Osteoblast (primary cell): ENCODE measurements around the gene PEX26. TPM values are rescaled to one million over a fixed set of nuclear protein-coding genes. Genes with fewer than 3 reads are reported as not detected.
A peak's percentile ranks its signal among the peaks of the same experiment; 100 is the strongest.
"Not testable (repeated sequence)": the region's sequence is repeated elsewhere in the genome, so short reads cannot be mapped to it uniquely, and the experiment has no call there.

Experiments used
- DNase-seq: peaks from one replicate; pipeline ENCODE4 v3.0.0; 2011; ENCODE audit warnings: low spot score, mixed read lengths; ENCODE audit not compliant: insufficient read length; ENCODE audit errors: missing footprints
- H2AFZ ChIP-seq: 2 replicates; pipeline ENCODE4 v1.6.0; 2011; ENCODE audit warnings: mild to moderate bottlenecking, low read length
- H3K27ac ChIP-seq: 2 replicates; pipeline ENCODE4 v1.5.1; 2011; ENCODE audit warnings: mild to moderate bottlenecking, low read depth, low read length, moderate library complexity
- H3K27me3 ChIP-seq: 2 replicates; pipeline ENCODE4 v1.6.0; 2012; ENCODE audit warnings: mild to moderate bottlenecking, control low read depth, inconsistent platforms, low read length, moderate library complexity; ENCODE audit not compliant: insufficient read depth
- H3K36me3 ChIP-seq: 2 replicates; pipeline ENCODE4 v1.5.1; 2011; ENCODE audit warnings: mild to moderate bottlenecking, low read length, control low read depth, moderate library complexity; ENCODE audit not compliant: insufficient read depth
- H3K4me1 ChIP-seq: 2 replicates; pipeline ENCODE4 v1.5.1; 2011; ENCODE audit warnings: mild to moderate bottlenecking, low read length, control low read depth, moderate library complexity; ENCODE audit not compliant: insufficient read depth
- H3K4me2 ChIP-seq: 2 replicates; pipeline ENCODE4 v1.6.0; 2011; ENCODE audit warnings: mild to moderate bottlenecking, low read length; ENCODE audit not compliant: insufficient read depth
- H3K4me3 ChIP-seq: fragments of 200-600 bp; sonication (generic); 3 replicates; pipeline ENCODE4 v1.5.1; 2012; ENCODE audit warnings: mild to moderate bottlenecking, low read length, inconsistent platforms; ENCODE audit not compliant: insufficient read depth
- H3K79me2 ChIP-seq: 2 replicates; pipeline ENCODE4 v1.6.0; 2012; ENCODE audit warnings: mild to moderate bottlenecking, low read length, control low read depth, inconsistent platforms; ENCODE audit not compliant: insufficient read depth
- H3K9me3 ChIP-seq: 2 replicates; pipeline ENCODE4 v1.5.1; 2011; ENCODE audit warnings: low read depth, low read length, control low read depth
- H4K20me1 ChIP-seq: 2 replicates; pipeline ENCODE4 v1.6.0; 2012; ENCODE audit warnings: mild to moderate bottlenecking, low read length, control low read depth; ENCODE audit not compliant: insufficient read depth
- total RNA-seq: library from RNA; depleted of rRNA; stranded (reverse); fragments of >200 nt; gene quantifications from 2 replicates; pipeline ENCODE4 v1.2.3, GENCODE V29; 2012
- TF ChIP-seq, protein P1 (sequence below): IDR thresholded peaks from 2 replicates; pipeline ENCODE4 v1.5.1; 2011; ENCODE audit warnings: mild to moderate bottlenecking, low read depth, low read length, moderate library complexity; ENCODE audit errors: extremely low read depth

PEX26 gene
- total RNA-seq, 1 donor, result 26.8 TPM

DNA sequence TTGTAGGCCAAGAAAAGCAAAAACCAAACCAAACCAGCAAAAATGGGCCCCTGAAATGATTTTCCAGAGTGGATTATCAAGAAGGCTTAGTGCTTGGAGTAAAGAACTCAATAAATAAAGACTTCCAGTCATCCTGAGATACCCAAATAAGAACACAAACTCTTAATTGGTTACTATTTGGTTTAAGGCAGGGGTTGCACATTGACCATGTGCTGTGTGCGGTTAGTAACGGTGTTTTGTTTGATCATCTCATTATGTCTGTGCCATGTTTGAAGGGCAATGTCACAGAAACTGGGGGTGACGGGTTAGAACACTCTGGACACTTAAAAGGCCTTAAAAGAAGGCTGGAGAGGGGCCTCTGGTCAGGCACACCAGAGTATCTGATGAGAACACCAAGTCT, 43.7 kb upstream of the PEX26 start:
- no peaks in the 10 kb centered on the region for H3K36me3 ChIP-seq

DNA sequence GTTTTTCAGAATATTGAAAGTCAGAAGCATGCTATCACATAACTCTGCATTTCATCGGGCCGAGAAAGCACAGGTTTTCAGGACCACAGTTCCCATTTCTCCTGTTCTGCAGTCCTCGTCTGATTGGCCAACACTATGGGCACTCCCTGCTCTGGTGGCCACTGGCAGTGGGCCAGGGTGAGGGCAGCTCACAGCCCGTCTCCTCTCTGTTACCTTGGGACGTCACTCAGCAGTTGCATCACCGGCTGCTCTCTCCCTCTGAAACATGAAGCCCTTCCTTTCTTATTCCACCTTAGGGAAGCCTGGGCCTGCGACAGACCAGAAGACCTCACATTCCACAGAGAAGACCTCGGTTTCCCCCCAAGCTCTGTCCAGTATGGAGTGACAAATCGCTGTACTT, 42.0 kb upstream of the PEX26 start:
- TF ChIP-seq, protein P1, sequence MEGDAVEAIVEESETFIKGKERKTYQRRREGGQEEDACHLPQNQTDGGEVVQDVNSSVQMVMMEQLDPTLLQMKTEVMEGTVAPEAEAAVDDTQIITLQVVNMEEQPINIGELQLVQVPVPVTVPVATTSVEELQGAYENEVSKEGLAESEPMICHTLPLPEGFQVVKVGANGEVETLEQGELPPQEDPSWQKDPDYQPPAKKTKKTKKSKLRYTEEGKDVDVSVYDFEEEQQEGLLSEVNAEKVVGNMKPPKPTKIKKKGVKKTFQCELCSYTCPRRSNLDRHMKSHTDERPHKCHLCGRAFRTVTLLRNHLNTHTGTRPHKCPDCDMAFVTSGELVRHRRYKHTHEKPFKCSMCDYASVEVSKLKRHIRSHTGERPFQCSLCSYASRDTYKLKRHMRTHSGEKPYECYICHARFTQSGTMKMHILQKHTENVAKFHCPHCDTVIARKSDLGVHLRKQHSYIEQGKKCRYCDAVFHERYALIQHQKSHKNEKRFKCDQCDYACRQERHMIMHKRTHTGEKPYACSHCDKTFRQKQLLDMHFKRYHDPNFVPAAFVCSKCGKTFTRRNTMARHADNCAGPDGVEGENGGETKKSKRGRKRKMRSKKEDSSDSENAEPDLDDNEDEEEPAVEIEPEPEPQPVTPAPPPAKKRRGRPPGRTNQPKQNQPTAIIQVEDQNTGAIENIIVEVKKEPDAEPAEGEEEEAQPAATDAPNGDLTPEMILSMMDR, result no peak
- no peak overlapping the region for H3K27ac ChIP-seq
- H2AFZ ChIP-seq, result no peak overlapping the region
- no peaks in the 10 kb centered on the region for H3K79me2 ChIP-seq
- H3K4me3 ChIP-seq, result no peak overlapping the region
- H3K4me2 ChIP-seq, result no peak overlapping the region
- H4K20me1 ChIP-seq, result no peaks in the 10 kb centered on the region
- H3K4me1 ChIP-seq, result peaks cover 29% of the 10 kb centered on the region
- H3K9me3 ChIP-seq, result no peaks in the 10 kb centered on the region
- DNase-seq, result no peak
- no peaks in the 10 kb centered on the region for H3K36me3 ChIP-seq
- no peaks in the 10 kb centered on the region for H3K27me3 ChIP-seq

More for the DNA sequence above, 43.7 kb upstream of the PEX26 start:
- Histone ChIP-seq H3K4me3 (no peak overlapping the region), H3K9me3 (no peaks in the 10 kb centered on the region), H2AFZ (peak overlapping the region; percentile 6), H3K4me1 (peaks cover 29% of the 10 kb centered on the region), H3K27me3 (no peaks in the 10 kb centered on the region), H3K79me2 (no peaks in the 10 kb centered on the region), H3K4me2 (no peak overlapping the region), H4K20me1 (no peaks in the 10 kb centered on the region), H3K27ac (peak overlapping the region; percentile 83)
- TF ChIP-seq, protein P1, result no peak
- no peak for DNase-seq

DNA sequence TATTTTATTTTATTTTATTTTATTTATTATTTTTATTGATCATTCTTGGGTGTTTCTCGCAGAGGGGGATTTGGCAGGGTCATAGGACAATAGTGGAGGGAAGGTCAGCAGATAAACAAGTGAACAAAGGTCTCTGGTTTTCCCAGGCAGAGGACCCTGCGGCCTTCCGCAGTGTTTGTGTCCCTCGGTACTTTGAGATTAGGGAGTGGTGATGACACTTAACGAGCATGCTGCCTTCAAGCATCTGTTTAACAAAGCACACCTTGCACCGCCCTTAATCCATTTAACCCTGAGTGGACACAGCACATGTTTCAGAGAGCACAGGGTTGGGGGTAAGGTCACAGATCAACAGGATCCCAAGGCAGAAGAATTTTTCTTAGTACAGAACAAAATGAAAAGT, 36.9 kb upstream of the PEX26 start:
- H3K4me2 ChIP-seq, H3K4me3 ChIP-seq, H2AFZ ChIP-seq, H4K20me1 ChIP-seq, H3K9me3 ChIP-seq, DNase-seq, H3K36me3 ChIP-seq, H3K27ac ChIP-seq, H3K27me3 ChIP-seq, H3K79me2 ChIP-seq: not testable (repeated sequence)
- H3K4me1 ChIP-seq, result peaks cover 11% of the 10 kb centered on the region

DNA sequence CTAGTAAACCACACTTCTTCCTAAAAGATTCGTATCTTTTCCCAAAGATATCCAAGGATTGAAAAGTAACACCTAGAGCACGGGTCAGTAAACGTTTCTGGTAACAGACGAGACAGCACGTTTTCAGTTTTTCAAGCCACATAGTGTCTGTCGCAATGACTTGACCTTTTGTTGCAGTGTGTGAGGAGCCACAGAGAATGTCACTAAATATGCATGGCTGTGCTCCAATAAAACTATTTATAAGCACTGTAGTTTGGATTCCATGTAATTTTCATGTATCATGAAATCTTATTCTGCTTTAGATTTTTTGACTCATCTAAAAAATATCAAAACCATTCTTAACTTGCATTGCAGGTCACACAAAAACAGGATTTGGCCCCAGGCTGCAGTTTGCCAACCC, 35.1 kb upstream of the PEX26 start:
- peak; percentile 34 for DNase-seq
- no peak overlapping the region for H3K27ac ChIP-seq

More for the DNA sequence above, 35.1 kb upstream of the PEX26 start:
- no peaks in the 10 kb centered on the region for H3K79me2 ChIP-seq
- no peaks in the 10 kb centered on the region for H3K36me3 ChIP-seq
- TF ChIP-seq, protein P1, result no peak
- peaks cover 11% of the 10 kb centered on the region for H3K4me1 ChIP-seq
- no peak overlapping the region for H3K4me2 ChIP-seq
- no peak overlapping the region for H3K4me3 ChIP-seq
- peak overlapping the region; percentile 76 for H2AFZ ChIP-seq
- H3K27me3 ChIP-seq, result no peaks in the 10 kb centered on the region
- H4K20me1 ChIP-seq, result no peaks in the 10 kb centered on the region
- H3K9me3 ChIP-seq, result no peaks in the 10 kb centered on the region
